ENCODE data around the gene ALK.

DNA sequence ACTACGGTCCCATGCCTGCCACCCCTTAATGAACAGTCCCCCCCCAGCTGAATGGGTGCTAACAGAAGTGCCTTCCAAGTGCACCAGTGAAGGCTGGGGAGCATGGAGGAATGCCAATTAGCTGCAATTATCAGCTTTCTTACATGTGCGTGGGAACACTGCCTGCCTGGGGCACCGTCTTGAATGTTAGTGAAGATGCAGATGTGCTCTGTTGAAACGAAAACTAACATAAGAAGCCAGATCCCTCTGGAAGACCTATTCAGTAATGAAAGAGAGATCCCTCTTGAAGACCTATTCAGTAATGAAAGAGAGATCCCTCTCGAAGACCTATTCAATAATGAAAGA is 651.6 kb downstream of the ALK start:
- TF ChIP-seq GATA2 (IDR thresholded peaks at IDR 0.05; ENCODE audit: low read depth, low read length) (no peak), GATA3 (IDR thresholded peaks at IDR 0.05; ENCODE audit: low read depth, low read length) (no peak)
